Mammary epithelial cell (primary cell): ENCODE results near the gene COMMD3.

Experiments used
- CTCF ChIP-seq, 2 donors: IDR thresholded peaks in 1 of 2; conservative IDR thresholded peaks in 1 of 2; 2 replicates each; pipeline ENCODE4 v1.5.1; 2011 to 2012; ENCODE audit warnings: inconsistent platforms in 2 of 2, low read length in 2 of 2, mild to moderate bottlenecking in 2 of 2, control low read depth in 1 of 2, low read depth in 1 of 2; ENCODE audit not compliant: insufficient read depth in 1 of 2; ENCODE audit errors: extremely low read depth in 1 of 2
- EZH2 ChIP-seq: IDR thresholded peaks from 2 replicates; pipeline ENCODE4 v1.6.1; 2012; ENCODE audit warnings: low read length, inconsistent platforms, borderline replicate concordance

GRCh38 chr10:22309180-22310000, 6.8 kb upstream of the COMMD3 start:
- TF ChIP-seq CTCF (conservative IDR thresholded peaks at IDR 0.05 in 1 of 2, IDR thresholded peaks at IDR 0.05 in 1 of 2; ENCODE audit: extremely low read depth in 1 of 2, insufficient read depth in 1 of 2, low read depth in 1 of 2, low read length in 2 of 2) (no peak), EZH2 (no peak)
